Skeletal muscle satellite cell (primary cell): ENCODE results near the gene SLC10A7.

Experiments
- H3K27me3 ChIP-seq: 2 replicates; pipeline ENCODE4 v1.7.0; 2013; ENCODE audit warnings: low read length; ENCODE audit not compliant: control insufficient read depth, insufficient read depth
- H3K36me3 ChIP-seq: 2 replicates; pipeline ENCODE4 v1.7.0; 2013; ENCODE audit warnings: mild to moderate bottlenecking, control low read depth, low read length; ENCODE audit not compliant: insufficient read depth
- H3K4me1 ChIP-seq: 2 replicates; pipeline ENCODE4 v1.7.0; 2013; ENCODE audit warnings: low read length; ENCODE audit not compliant: control insufficient read depth, insufficient read depth
- H3K4me2 ChIP-seq: 2 replicates; pipeline ENCODE4 v1.7.0; 2013; ENCODE audit warnings: mild to moderate bottlenecking, low read length
- H3K4me3 ChIP-seq: 2 replicates; pipeline ENCODE4 v1.7.0; 2013; ENCODE audit warnings: low read length
- H3K9ac ChIP-seq: 2 replicates; pipeline ENCODE4 v1.7.0; 2013; ENCODE audit warnings: mild to moderate bottlenecking, low read depth, low read length, moderate library complexity
- H3K9me3 ChIP-seq: replicated peaks from 2 replicates; pipeline ENCODE4 v1.7.0; 2013; ENCODE audit warnings: mild to moderate bottlenecking, control low read depth, low read length

Gene SLC10A7

DNA sequence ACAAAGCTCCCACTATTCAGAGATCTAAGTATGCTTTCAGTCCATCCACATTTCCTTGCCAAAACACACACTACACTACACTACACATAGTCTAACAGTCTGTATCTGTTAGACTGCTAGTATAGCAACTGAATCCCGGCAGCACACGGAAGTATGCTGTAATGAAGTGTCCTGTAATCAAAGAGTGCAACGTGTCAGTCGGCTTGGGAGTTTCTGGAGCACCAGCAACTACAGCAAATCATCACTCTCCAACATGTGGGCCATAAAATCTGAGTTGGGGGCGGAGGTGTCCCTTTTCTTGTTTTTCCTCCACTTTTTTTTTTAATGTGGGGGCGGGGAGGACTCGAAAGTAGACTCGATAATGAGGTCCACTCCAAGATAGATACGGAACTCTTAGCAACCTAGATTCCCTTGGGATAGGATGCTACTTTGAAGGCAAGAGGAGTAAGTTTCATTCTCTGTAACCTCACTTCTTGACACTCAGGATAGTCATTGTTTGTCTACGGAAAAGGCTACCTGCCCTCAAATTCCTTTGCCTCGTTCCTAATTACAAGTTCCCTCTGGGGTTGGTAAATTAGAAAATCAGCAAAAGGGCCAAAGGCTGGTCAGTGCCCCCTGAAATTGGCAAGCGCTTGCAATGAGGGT is 722 bp downstream of the SLC10A7 start:
- peak overlapping the region; percentile 95 for H3K9ac ChIP-seq
- no peaks in the 10 kb centered on the region for H3K9me3 ChIP-seq
- peaks cover 12% of the 10 kb centered on the region for H3K4me1 ChIP-seq
- no peaks in the 10 kb centered on the region for H3K27me3 ChIP-seq
- peak overlapping the region; percentile 100 for H3K4me2 ChIP-seq
- peak overlapping the region; percentile 98 for H3K4me3 ChIP-seq
- no peaks in the 10 kb centered on the region for H3K36me3 ChIP-seq

GRCh38 chr4:146514651-146515357 is 6.9 kb downstream of the SLC10A7 start:
- Histone ChIP-seq H3K9ac (no peak overlapping the region), H3K9me3 (no peaks in the 10 kb centered on the region), H3K4me3 (no peak overlapping the region), H3K27me3 (no peaks in the 10 kb centered on the region), H3K4me2 (no peak overlapping the region), H3K4me1 (peaks cover 4% of the 10 kb centered on the region), H3K36me3 (no peaks in the 10 kb centered on the region)

DNA sequence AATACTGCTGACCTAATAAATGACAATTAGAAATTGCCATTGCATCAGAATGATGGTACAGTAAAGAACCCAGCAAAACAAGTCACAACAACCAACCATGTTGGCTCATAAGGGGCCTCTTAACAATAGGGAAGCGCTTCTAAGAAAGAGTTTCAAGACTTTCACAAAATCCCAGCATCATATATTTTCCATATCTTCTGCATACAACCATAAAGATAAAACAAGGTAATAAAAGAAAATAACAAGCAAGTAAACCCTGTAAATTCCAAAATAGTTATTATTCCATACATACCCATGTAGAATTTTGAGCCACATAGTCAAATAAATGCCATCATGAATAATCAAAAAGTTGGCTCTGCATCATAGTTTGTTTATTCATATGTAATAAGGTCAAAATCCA is 8.2 kb downstream of the SLC10A7 start:
- H3K36me3 ChIP-seq, result no peaks in the 10 kb centered on the region
- H3K9ac ChIP-seq, result no peak overlapping the region
- H3K4me3 ChIP-seq, result no peak overlapping the region
- H3K27me3 ChIP-seq, result no peaks in the 10 kb centered on the region
- H3K4me1 ChIP-seq, result no peaks in the 10 kb centered on the region
- no peak overlapping the region for H3K4me2 ChIP-seq
- H3K9me3 ChIP-seq, result no peaks in the 10 kb centered on the region

GRCh38 chr4:146511381-146511780 is 10.4 kb downstream of the SLC10A7 start:
- Histone ChIP-seq H3K4me1 (no peaks in the 10 kb centered on the region), H3K4me3 (no peak overlapping the region), H3K36me3 (no peaks in the 10 kb centered on the region), H3K27me3 (no peaks in the 10 kb centered on the region), H3K9ac (no peak overlapping the region), H3K9me3 (no peaks in the 10 kb centered on the region), H3K4me2 (no peak overlapping the region)

DNA sequence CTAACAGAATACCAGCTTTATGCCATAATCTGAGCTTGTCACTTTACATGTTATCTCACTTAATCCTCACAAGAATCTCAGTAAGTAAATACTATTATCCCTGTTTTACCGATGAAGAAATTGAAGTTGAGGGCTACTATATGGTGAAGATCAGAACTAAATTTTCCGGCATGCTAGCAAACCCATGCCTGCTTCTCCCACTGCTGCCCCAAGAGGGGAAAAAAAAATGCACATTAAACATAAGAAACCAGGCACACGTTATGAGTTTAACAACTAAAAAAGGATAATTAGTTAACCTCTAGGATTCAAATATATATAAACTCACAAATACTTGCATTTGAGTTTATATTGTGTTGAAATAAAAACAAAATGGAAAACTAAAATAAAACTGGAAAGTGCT is 10.8 kb downstream of the SLC10A7 start:
- no peak overlapping the region for H3K9ac ChIP-seq
- no peaks in the 10 kb centered on the region for H3K27me3 ChIP-seq
- H3K9me3 ChIP-seq, result no peaks in the 10 kb centered on the region
- no peaks in the 10 kb centered on the region for H3K36me3 ChIP-seq
- H3K4me2 ChIP-seq, result no peak overlapping the region
- no peak overlapping the region for H3K4me3 ChIP-seq
- H3K4me1 ChIP-seq, result no peaks in the 10 kb centered on the region

GRCh38 chr4:146508229-146508939 is 13.4 kb downstream of the SLC10A7 start:
- H3K4me2 ChIP-seq, result no peak overlapping the region
- H3K4me1 ChIP-seq, result no peaks in the 10 kb centered on the region
- H3K27me3 ChIP-seq, result no peaks in the 10 kb centered on the region
- H3K9ac ChIP-seq, result no peak overlapping the region
- no peak overlapping the region for H3K4me3 ChIP-seq
- no peaks in the 10 kb centered on the region for H3K9me3 ChIP-seq
- H3K36me3 ChIP-seq, result peaks cover 2% of the 10 kb centered on the region

- Histone ChIP-seq H3K9me3 (no peaks in the 10 kb centered on the region), H3K4me1 (no peaks in the 10 kb centered on the region), H3K4me3 (no peak overlapping the region), H3K4me2 (no peak overlapping the region), H3K27me3 (no peaks in the 10 kb centered on the region), H3K36me3 (peaks cover 2% of the 10 kb centered on the region), H3K9ac (no peak overlapping the region)
Observed at GRCh38 chr4:146507632-146508031, 14.1 kb downstream of the SLC10A7 start.

DNA sequence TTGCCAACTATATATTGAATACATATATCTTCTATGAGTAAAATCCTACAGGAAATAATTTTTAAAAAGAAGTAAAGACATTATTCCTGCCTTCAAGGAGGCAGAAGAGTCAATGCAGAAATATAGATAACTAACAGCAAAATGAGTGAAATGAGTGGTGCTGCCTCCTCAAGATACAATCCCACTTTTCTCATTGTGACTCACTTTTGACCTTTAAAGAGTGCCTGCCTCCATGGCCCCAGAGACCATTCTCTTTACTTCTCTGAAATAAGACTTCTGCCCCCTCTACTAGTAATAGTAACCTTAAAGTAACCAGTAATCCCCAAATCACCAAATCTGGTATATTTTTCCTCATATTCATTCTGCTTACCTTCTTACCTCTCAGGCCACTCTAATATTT is 15.5 kb downstream of the SLC10A7 start:
- Histone ChIP-seq H3K9me3 (no peaks in the 10 kb centered on the region), H3K9ac (no peak overlapping the region), H3K4me1 (no peaks in the 10 kb centered on the region), H3K4me3 (no peak overlapping the region), H3K36me3 (peaks cover 7% of the 10 kb centered on the region), H3K4me2 (no peak overlapping the region), H3K27me3 (no peaks in the 10 kb centered on the region)

DNA sequence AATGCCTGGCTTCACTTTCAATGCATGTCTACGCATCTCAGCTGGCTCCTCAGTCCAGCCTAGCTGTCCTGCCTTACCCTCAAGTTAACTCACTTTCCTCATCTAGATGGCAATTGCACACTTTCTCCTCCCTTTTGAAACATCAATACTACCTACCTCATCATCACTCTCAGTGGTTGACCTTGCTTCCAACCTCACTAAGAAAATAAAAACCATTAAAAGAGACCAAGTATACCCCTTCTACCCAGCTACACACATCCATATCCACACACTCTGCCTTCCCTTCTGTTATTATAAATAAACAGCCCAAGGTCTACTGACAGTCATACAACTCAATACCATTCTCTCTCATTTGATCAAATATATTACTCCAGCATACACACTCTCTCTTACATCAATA is 21.5 kb downstream of the SLC10A7 start:
- Histone ChIP-seq H3K36me3 (peaks cover 7% of the 10 kb centered on the region), H3K4me1 (peaks cover 10% of the 10 kb centered on the region), H3K27me3 (no peaks in the 10 kb centered on the region), H3K4me2 (no peak overlapping the region), H3K9ac (no peak overlapping the region), H3K9me3 (no peaks in the 10 kb centered on the region), H3K4me3 (no peak overlapping the region)

GRCh38 chr4:146498291-146498690 is 23.4 kb downstream of the SLC10A7 start:
- H3K4me3 ChIP-seq, result no peak overlapping the region
- no peaks in the 10 kb centered on the region for H3K27me3 ChIP-seq
- H3K4me1 ChIP-seq, result peaks cover 13% of the 10 kb centered on the region
- H3K36me3 ChIP-seq, result peaks cover 5% of the 10 kb centered on the region
- no peak overlapping the region for H3K4me2 ChIP-seq
- no peaks in the 10 kb centered on the region for H3K9me3 ChIP-seq
- no peak overlapping the region for H3K9ac ChIP-seq

DNA sequence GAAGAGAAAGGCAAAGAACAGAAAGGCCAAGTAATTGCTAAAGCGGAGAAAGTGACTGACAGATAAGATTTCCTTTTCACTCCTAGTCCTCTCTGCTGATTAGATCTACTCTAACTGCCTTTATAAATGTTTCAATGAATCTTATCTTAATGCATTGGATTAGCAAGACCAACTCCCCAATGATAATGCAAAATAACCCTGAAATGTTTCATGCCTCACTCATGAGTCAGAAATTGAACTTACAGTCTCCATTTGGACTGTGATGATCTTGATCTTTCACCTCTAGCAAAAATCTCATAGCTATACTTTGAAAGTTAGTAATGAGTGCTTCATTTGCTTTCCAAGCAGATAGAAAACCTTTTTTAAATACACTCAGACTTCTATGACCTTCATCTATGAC is 26.5 kb downstream of the SLC10A7 start:
- Histone ChIP-seq H3K36me3 (no peaks in the 10 kb centered on the region), H3K9me3 (no peaks in the 10 kb centered on the region), H3K4me1 (peaks cover 13% of the 10 kb centered on the region), H3K4me3 (no peak overlapping the region), H3K9ac (no peak overlapping the region), H3K4me2 (peak overlapping the region; percentile 8), H3K27me3 (no peaks in the 10 kb centered on the region)
